HFF-Myc (cell line): ENCODE data around the gene CHST3.

ENCODE experiments used
- DNase-seq: peaks from one replicate; pipeline ENCODE4 v3.0.0-alpha.2; 2011; ENCODE audit warnings: low read depth; ENCODE audit errors: extremely low read depth
- H3K4me3 ChIP-seq: replicated peaks from 2 replicates; pipeline ENCODE4 v1.5.1; 2011; ENCODE audit warnings: low read depth, mild to moderate bottlenecking, control low read depth, low read length
- TF ChIP-seq, protein P1 (sequence below): IDR thresholded peaks from 2 replicates; pipeline ENCODE4 v1.5.1; 2012; ENCODE audit warnings: mild to moderate bottlenecking, low read depth, low read length, control low read depth; ENCODE audit errors: missing control alignments

Gene CHST3

GRCh38 chr10:71939304-71939703 is 24.9 kb upstream of the CHST3 start:
- DNase-seq = no peak
- no peak overlapping the region for H3K4me3 ChIP-seq
- TF ChIP-seq, protein P1, sequence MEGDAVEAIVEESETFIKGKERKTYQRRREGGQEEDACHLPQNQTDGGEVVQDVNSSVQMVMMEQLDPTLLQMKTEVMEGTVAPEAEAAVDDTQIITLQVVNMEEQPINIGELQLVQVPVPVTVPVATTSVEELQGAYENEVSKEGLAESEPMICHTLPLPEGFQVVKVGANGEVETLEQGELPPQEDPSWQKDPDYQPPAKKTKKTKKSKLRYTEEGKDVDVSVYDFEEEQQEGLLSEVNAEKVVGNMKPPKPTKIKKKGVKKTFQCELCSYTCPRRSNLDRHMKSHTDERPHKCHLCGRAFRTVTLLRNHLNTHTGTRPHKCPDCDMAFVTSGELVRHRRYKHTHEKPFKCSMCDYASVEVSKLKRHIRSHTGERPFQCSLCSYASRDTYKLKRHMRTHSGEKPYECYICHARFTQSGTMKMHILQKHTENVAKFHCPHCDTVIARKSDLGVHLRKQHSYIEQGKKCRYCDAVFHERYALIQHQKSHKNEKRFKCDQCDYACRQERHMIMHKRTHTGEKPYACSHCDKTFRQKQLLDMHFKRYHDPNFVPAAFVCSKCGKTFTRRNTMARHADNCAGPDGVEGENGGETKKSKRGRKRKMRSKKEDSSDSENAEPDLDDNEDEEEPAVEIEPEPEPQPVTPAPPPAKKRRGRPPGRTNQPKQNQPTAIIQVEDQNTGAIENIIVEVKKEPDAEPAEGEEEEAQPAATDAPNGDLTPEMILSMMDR = no peak

- DNase-seq = no peak
- TF ChIP-seq, protein P1 = no peak
- H3K4me3 ChIP-seq = no peak overlapping the region
Measured at GRCh38 chr10:71939861-71940474, 24.2 kb upstream of the CHST3 start.

DNA sequence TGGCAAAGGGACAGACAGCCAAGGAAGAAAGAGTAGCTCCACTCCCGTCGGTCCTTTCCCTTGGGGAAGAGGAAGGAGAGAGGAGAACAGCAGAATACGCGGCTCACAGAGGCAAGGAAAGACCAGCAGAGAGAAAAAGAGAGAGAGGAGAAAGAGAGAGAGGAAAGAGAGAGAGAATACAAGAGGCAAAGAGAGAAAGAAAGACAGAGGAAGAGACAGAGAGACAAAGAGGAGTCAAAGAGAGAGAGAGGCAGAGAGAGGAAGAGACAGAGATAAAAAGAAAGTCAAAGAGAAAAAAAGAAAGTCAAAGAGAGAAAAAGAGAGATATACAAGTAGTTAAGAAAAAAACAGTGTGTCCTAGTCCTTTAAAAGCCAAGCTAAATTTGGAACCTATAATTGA is 23.4 kb upstream of the CHST3 start:
- TF ChIP-seq, protein P1 = no peak
- H3K4me3 ChIP-seq = no peak overlapping the region
- DNase-seq = no peak

- H3K4me3 ChIP-seq = no peak overlapping the region
- TF ChIP-seq, protein P1 = no peak
- no peak for DNase-seq
Measured at GRCh38 chr10:71941318-71941717, 22.9 kb upstream of the CHST3 start.

DNA sequence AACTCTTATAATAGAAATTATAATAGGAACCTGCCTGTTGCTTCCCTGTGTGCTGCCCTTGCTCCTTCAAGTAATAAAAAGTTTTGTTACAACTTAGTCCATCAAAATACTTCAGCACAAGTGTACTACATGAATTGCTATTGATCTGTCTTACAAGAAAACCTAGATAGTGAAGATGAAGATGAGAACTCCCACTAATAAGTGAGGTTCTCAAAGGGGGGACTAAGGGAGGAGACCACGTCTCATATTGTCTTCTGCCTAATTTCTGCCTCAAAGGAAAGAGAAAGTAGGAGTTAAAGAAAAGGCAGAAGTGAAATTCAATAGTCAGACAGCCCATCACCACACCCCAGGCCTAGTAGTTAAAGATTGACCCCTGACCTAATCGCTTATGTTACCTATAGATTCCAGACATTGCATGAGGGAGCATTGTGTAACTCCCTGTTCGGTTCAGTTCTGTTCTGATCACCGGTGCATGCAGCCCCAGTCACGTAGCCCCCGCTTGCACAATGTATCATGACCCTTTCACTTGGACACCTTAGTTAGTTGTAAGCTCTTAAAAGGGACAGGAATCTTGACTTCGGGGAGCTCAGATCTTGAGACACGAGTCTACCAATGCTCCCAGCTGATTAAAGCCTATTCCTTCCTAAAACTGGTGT is 18.2 kb upstream of the CHST3 start:
- TF ChIP-seq, protein P1 = no peak
- H3K4me3 ChIP-seq = no peak overlapping the region
- DNase-seq = no peak

GRCh38 chr10:71946700-71947099 is 17.5 kb upstream of the CHST3 start:
- no peak for DNase-seq
- TF ChIP-seq, protein P1 = no peak
- H3K4me3 ChIP-seq = no peak overlapping the region
